GM19468 (cell line): Measurements from ENCODE around the gene COPS7A.

Experiments used
- ATAC-seq: cut with Tn5 transposase; IDR thresholded peaks from one replicate; pipeline ENCODE4 v1.9.1; 2021; ENCODE audit warnings: mild to moderate bottlenecking, moderate library complexity, moderate number of reproducible peaks; ENCODE audit not compliant: unreplicated experiment; ENCODE audit errors: extremely low read depth

The COPS7A gene

GRCh38 chr12:6767353-6768319 lies 43.8 kb downstream of the COPS7A start:
- no peak for ATAC-seq

- ATAC-seq: no peak
Measured at GRCh38 chr12:6768437-6768914, 44.6 kb downstream of the COPS7A start.

GRCh38 chr12:6768990-6769389 lies 45.1 kb downstream of the COPS7A start:
- no peak for ATAC-seq

- no peak for ATAC-seq
Measured at GRCh38 chr12:6769666-6770065, 45.8 kb downstream of the COPS7A start.

GRCh38 chr12:6770094-6770493 lies 46.2 kb downstream of the COPS7A start:
- no peak for ATAC-seq

- no peak for ATAC-seq
Measured at GRCh38 chr12:6770600-6770999, 46.8 kb downstream of the COPS7A start.

GRCh38 chr12:6771091-6771495 lies 47.2 kb downstream of the COPS7A start:
- no peak for ATAC-seq

- ATAC-seq: no peak
Measured at GRCh38 chr12:6771509-6772330, 47.9 kb downstream of the COPS7A start.

- ATAC-seq: no peak
Measured at GRCh38 chr12:6772331-6772695, 48.5 kb downstream of the COPS7A start, which contains the start of gene LAG3. Gene LAG3, plus strand, starts transcription at chr12:6772520. Its CDS starts 333 bp downstream, at chr12:6772853.

GRCh38 chr12:6772726-6773589 lies 49.1 kb downstream of the COPS7A start:
- no peak for ATAC-seq

- ATAC-seq: no peak
Measured at GRCh38 chr12:6773590-6774351, 49.9 kb downstream of the COPS7A start.

GRCh38 chr12:6774499-6775062 lies 50.7 kb downstream of the COPS7A start:
- ATAC-seq: no peak

GRCh38 chr12:6775185-6776174 lies 51.6 kb downstream of the COPS7A start:
- ATAC-seq: no peak

GRCh38 chr12:6777386-6777785 lies 53.5 kb downstream of the COPS7A start:
- ATAC-seq: no peak

- no peak for ATAC-seq
Measured at GRCh38 chr12:6778217-6778573, 54.3 kb downstream of the COPS7A start.

- peak; percentile 39 for ATAC-seq
Measured at GRCh38 chr12:6778574-6779550, 55.0 kb downstream of the COPS7A start.
